Uterus (tissue), 4 donors: ENCODE results near the gene PAM. TPM values are rescaled to one million over a fixed set of nuclear protein-coding genes. Genes with fewer than 3 reads are reported as not detected.

Source experiments
- DNase-seq, 2 donors: peaks; one replicate each; pipeline ENCODE4 v3.0.0-alpha.2; 2019 to 2020
- H3K27ac ChIP-seq, 2 donors: fragments of 200-600 bp; sonication (generic); 1 replicate in 1 of 2; 2 replicates in 1 of 2; pipeline ENCODE4 v1.5.1; 2016 to 2018
- H3K27me3 ChIP-seq, 2 donors: fragments of 200-600 bp; sonication (generic); one replicate each; pipeline ENCODE4 v1.5.1; 2018 to 2019; ENCODE audit warnings: control low read depth in 1 of 2
- H3K36me3 ChIP-seq, 2 donors: fragments of 200-600 bp; sonication (generic); one replicate each; pipeline ENCODE4 v1.5.1; 2019; ENCODE audit warnings: control low read depth in 1 of 2
- H3K4me1 ChIP-seq, 2 donors: fragments of 200-600 bp; sonication (generic); one replicate each; pipeline ENCODE4 v1.5.1; 2018 to 2019; ENCODE audit warnings: control low read depth in 1 of 2
- H3K4me3 ChIP-seq, 2 donors: fragments of 200-600 bp; sonication (generic); 1 replicate in 1 of 2; 2 replicates in 1 of 2; pipeline ENCODE4 v1.5.1; 2018 to 2019; ENCODE audit warnings: mild to moderate bottlenecking in 1 of 2
- H3K9me3 ChIP-seq, 2 donors: fragments of 200-600 bp; sonication (generic); one replicate each; pipeline ENCODE4 v1.5.1; 2019; ENCODE audit warnings: control low read depth in 1 of 2
- CTCF ChIP-seq, 4 experiments: fragments of 200-600 bp in 2 of 4; fragments of 450-650 bp in 2 of 4; sonication (generic) in 2 of 4; IDR thresholded peaks; one replicate each; pipeline ENCODE4 v1.5.1; 2016 to 2019; ENCODE audit warnings: antibody characterized with exemption in 4 of 4, mild to moderate bottlenecking in 2 of 4, moderate library complexity in 1 of 4
- POLR2A ChIP-seq, 2 donors: fragments of 450-650 bp; IDR thresholded peaks; one replicate each; pipeline ENCODE4 v1.6.1; 2016; ENCODE audit warnings: antibody characterized with exemption in 2 of 2, mild to moderate bottlenecking in 1 of 2, moderate library complexity in 1 of 2
- intact Hi-C: fragments of 100-400 bp; cut with DNase I; formaldehyde crosslinking; loops from one replicate; pipeline ENCODE4 v1.15.1; 2023; ENCODE audit warnings: low total_unique reads
- total RNA-seq, 4 donors: library from RNA; depleted of rRNA in 3 of 4; stranded (reverse); fragments of >200 nt in 3 of 4; gene quantifications; one replicate each; pipeline versions ENCODE4 v1.1.0 to v1.2.4, GENCODE V29; 2014 to 2023
- donor health status: DM: yes; HTN: yes; CAD: no.

The PAM gene
- total RNA-seq, 4 donors from 2014 or later, result 101 to 502 (median 168) TPM

DNA sequence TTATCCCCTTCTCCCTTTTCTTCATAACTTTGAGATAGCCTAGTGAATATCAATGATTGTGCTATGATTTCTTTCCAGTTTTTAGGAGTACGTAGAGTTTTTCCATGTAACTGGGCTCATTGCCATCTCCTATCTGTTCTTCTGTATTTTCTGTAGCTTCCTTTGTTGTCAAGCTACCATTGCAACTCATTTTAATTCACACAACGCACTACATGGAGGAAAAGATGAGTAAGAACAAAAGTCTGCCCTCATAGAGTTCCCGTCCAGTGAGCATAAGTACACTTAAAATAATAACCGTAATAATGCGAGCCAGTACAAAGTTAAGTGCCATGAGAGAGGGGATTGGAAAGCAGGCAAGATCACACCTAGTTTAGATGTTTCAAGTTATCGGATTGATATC lies 177.7 kb downstream of the PAM start:
- intact Hi-C loops, result no loop called here
- no peak for DNase-seq
- no peak overlapping the region for H3K27ac ChIP-seq
- TF ChIP-seq POLR2A (IDR thresholded peaks at IDR 0.05), result no peak
- no peak for TF ChIP-seq CTCF (IDR thresholded peaks at IDR 0.05)
- H3K36me3 ChIP-seq, result no peaks in the 10 kb centered on the region
- no peak overlapping the region for H3K4me3 ChIP-seq
- no peaks in the 10 kb centered on the region for H3K9me3 ChIP-seq
- H3K27me3 ChIP-seq, result no peaks in the 10 kb centered on the region
- no peaks in the 10 kb centered on the region for H3K4me1 ChIP-seq

DNA sequence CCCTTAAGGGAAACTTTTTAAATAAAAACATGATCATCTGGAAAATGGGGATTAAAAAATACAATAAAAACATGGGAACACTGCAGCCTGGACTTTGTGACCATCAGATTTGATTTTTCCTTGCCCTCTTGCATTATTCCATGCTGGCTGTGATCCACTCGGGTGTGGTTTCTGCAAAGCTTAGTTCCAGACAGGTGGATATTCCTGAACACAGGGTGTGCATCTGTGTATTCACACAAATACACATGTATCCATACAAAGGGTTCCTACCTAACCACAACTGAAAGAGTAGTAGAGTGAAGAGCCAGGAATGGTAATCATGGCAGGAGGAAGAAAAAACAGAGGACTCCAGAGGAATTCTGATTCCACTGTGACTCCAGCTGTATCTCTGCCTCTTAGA lies 178.2 kb downstream of the PAM start:
- no peak for TF ChIP-seq POLR2A (IDR thresholded peaks at IDR 0.05)
- TF ChIP-seq CTCF (IDR thresholded peaks at IDR 0.05), result no peak
- no peaks in the 10 kb centered on the region for H3K27me3 ChIP-seq
- DNase-seq, result no peak
- H3K27ac ChIP-seq, result no peak overlapping the region
- H3K4me3 ChIP-seq, result no peak overlapping the region
- intact Hi-C loops, result no loop called here
- H3K36me3 ChIP-seq, result no peaks in the 10 kb centered on the region
- no peaks in the 10 kb centered on the region for H3K4me1 ChIP-seq
- H3K9me3 ChIP-seq, result no peaks in the 10 kb centered on the region

DNA sequence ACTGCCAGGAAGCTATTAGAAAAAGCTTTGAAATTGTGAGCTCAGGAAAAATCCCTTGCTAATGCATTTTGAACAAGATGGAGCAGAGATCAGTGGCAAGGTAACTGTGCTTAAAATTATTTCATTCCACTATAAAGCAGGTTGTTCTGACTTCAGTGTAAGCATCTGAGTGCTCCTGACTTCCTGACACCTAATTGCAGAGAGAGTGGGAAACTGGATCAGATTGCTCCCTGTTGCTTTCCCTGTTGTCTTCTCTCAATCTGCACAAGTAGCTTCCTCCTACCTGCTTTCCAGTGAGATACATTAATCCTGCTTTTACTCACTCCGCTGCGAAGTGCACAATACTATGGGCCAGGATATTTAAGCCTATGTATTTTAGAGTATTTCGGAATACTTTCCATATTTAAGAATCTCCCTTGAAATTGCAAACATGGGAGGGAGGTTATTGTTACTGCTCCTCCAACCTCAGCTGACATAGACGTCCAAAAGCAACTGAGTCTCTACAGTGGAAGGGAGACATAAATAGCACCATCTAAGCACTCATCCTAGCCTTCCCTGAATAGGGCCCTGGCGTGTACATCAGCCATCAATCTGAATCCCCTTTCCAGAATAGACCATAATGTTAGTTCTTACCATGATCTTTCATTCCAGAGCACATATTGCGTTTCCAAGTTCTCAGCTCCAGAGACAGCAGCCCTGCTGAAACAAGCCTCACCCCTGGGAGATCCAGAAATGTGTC lies 178.8 kb downstream of the PAM start:
- DNase-seq, result no peak
- intact Hi-C loops, result no loop called here
- Histone ChIP-seq H3K4me3 (no peak overlapping the region), H3K9me3 (no peaks in the 10 kb centered on the region), H3K36me3 (no peaks in the 10 kb centered on the region), H3K27ac (no peak overlapping the region), H3K4me1 (no peaks in the 10 kb centered on the region), H3K27me3 (no peaks in the 10 kb centered on the region)
- TF ChIP-seq CTCF (IDR thresholded peaks at IDR 0.05) (no peak), POLR2A (IDR thresholded peaks at IDR 0.05) (no peak)

DNA sequence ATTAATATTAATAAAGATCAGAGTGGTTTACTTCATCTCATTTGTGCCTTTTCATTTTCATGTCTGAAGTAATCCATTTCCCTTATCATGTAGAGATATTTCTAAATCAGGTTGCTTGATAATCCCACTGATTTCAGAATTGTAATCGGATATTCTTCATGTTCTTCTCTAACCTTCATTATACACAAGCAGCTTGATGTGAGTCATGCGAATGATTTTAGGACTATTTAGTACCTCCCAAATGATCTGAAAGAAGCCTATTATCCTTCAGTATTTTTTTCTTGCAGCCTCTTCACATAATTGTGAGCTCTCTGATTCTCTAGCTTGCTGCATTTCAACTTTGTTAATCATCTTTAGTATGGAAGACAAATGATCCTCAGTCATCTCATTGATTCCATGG lies 182.8 kb downstream of the PAM start:
- Histone ChIP-seq H3K27ac (no peak overlapping the region), H3K27me3 (no peaks in the 10 kb centered on the region), H3K9me3 (no peaks in the 10 kb centered on the region), H3K4me1 (no peaks in the 10 kb centered on the region), H3K36me3 (no peaks in the 10 kb centered on the region), H3K4me3 (no peak overlapping the region)
- DNase-seq, result no peak
- TF ChIP-seq CTCF (IDR thresholded peaks at IDR 0.05), result no peak
- no peak for TF ChIP-seq POLR2A (IDR thresholded peaks at IDR 0.05)
- intact Hi-C loops, result no loop called here

DNA sequence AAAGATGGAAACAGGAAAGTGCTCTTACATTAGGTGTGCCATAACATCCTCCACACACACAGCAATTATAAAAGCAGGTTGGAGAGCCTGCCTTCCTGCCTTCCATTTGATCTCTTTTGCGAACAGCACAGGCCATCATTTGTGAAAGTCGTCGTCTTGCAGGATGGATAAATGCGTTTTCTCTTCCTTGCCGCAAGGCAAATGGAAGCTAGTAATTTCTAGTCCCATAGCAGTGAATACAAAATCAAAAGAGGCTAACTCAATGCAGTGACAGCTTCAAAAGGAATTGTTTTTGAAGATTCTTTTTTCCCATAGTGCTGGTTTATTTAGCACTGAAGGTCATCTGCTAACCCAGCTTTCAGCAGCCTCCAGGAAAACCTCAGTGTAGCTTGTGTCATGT lies 186.0 kb downstream of the PAM start:
- Histone ChIP-seq H3K4me1 (no peaks in the 10 kb centered on the region), H3K4me3 (no peak overlapping the region), H3K9me3 (no peaks in the 10 kb centered on the region), H3K27ac (no peak overlapping the region), H3K36me3 (no peaks in the 10 kb centered on the region), H3K27me3 (no peaks in the 10 kb centered on the region)
- TF ChIP-seq POLR2A (IDR thresholded peaks at IDR 0.05), result no peak
- no peak for TF ChIP-seq CTCF (IDR thresholded peaks at IDR 0.05)
- intact Hi-C loops, result no loop called here
- DNase-seq, result no peak
